Neural cell (in vitro differentiated cells): ENCODE measurements around the gene ZBTB46. TPM values are rescaled to one million over a fixed set of nuclear protein-coding genes. Genes with fewer than 3 reads are reported as not detected.

Experiments
- H2AFZ ChIP-seq: fragments of 200-600, 300-800 bp; sonication (generic), shearing (Covaris generic); 2 replicates; pipeline ENCODE4 v1.6.0; 2014; ENCODE audit warnings: low read depth, mild to moderate bottlenecking, antibody characterized with exemption, low read length, moderate library complexity
- H3F3A ChIP-seq: fragments of 200-600 bp; shearing (Covaris generic); 2 replicates; pipeline ENCODE4 v1.6.1; 2016; ENCODE audit warnings: mild to moderate bottlenecking, moderate library complexity, mixed read lengths, antibody characterized with exemption, low read length; ENCODE audit not compliant: insufficient read depth, poor library complexity, severe bottlenecking
- H3K27ac ChIP-seq: fragments of 200-600, 300-800 bp; sonication (generic), shearing (Covaris generic); 2 replicates; pipeline ENCODE4 v1.5.1; 2014; ENCODE audit warnings: mild to moderate bottlenecking, low read length, moderate library complexity
- H3K27me3 ChIP-seq: fragments of 300-800, 200-600 bp; sonication (generic), shearing (Covaris generic); 2 replicates; pipeline ENCODE4 v1.6.0; 2014; ENCODE audit warnings: mild to moderate bottlenecking, low read depth, low read length, moderate library complexity; ENCODE audit not compliant: insufficient read depth
- H3K36me3 ChIP-seq: fragments of 300-800, 200-600 bp; sonication (generic), shearing (Covaris generic); 2 replicates; pipeline ENCODE4 v1.5.1; 2014; ENCODE audit warnings: mild to moderate bottlenecking, antibody characterized with exemption, low read length, moderate library complexity; ENCODE audit not compliant: insufficient read depth
- H3K4me2 ChIP-seq: fragments of 300-800, 200-600 bp; sonication (generic), shearing (Covaris generic); 2 replicates; pipeline ENCODE4 v1.6.0; 2014; ENCODE audit warnings: mild to moderate bottlenecking, low read length
- H3K4me3 ChIP-seq: fragments of 300-800, 200-600 bp; sonication (generic), shearing (Covaris generic); 2 replicates; pipeline ENCODE4 v1.5.1; 2014; ENCODE audit warnings: mild to moderate bottlenecking, low read length, moderate library complexity
- H3K79me2 ChIP-seq: fragments of 200-600 bp; shearing (Covaris generic); replicated peaks from 2 replicates; pipeline ENCODE4 v1.6.0; 2014; ENCODE audit warnings: mild to moderate bottlenecking, low read length, moderate library complexity; ENCODE audit not compliant: insufficient read depth
- H3K9ac ChIP-seq: fragments of 300-800, 200-600 bp; sonication (generic), shearing (Covaris generic); 2 replicates; pipeline ENCODE4 v1.6.1; 2016; ENCODE audit warnings: mild to moderate bottlenecking, low read length, mixed read lengths
- H3K9me2 ChIP-seq: fragments of 200-600 bp; shearing (Covaris generic); 2 replicates; pipeline ENCODE4 v1.6.1; 2016; ENCODE audit warnings: mild to moderate bottlenecking, low read length, mixed read lengths; ENCODE audit not compliant: insufficient read depth
- H3K9me3 ChIP-seq: fragments of 200-600, 300-800 bp; sonication (generic), shearing (Covaris generic); 2 replicates; pipeline ENCODE4 v1.6.1; 2016; ENCODE audit warnings: mild to moderate bottlenecking, mixed run types, low read length, moderate library complexity, mixed read lengths
- H4K20me1 ChIP-seq: fragments of 200-600 bp; shearing (Covaris generic); 2 replicates; pipeline ENCODE4 v1.6.1; 2016; ENCODE audit warnings: mild to moderate bottlenecking, mixed run types; ENCODE audit not compliant: insufficient read depth
- EP300 ChIP-seq: fragments of 450-650 bp; conservative IDR thresholded peaks from 2 replicates; pipeline ENCODE4 v1.6.1; 2014; ENCODE audit warnings: antibody characterized with exemption, mild to moderate bottlenecking, moderate library complexity; ENCODE audit not compliant: poor library complexity, severe bottlenecking
- EZH2 ChIP-seq: fragments of 200-600, 300-800 bp; shearing (Covaris generic), sonication (generic); IDR thresholded peaks from 2 replicates; pipeline ENCODE4 v1.6.1; 2014; ENCODE audit warnings: antibody characterized with exemption, low read length, borderline replicate concordance, mild to moderate bottlenecking; ENCODE audit not compliant: insufficient read depth, poor library complexity, severe bottlenecking
- MXI1 ChIP-seq: fragments of 450-650 bp; conservative IDR thresholded peaks from 2 replicates; pipeline ENCODE4 v1.6.1; 2014; ENCODE audit warnings: antibody characterized with exemption, mild to moderate bottlenecking; ENCODE audit not compliant: poor library complexity, severe bottlenecking
- POLR2AphosphoS5 ChIP-seq: IDR thresholded peaks from 2 replicates; pipeline ENCODE4 v1.6.1; 2012
- RAD21 ChIP-seq: fragments of 450-650 bp; conservative IDR thresholded peaks from 2 replicates; pipeline ENCODE4 v1.6.1; 2014; ENCODE audit warnings: antibody characterized with exemption, mild to moderate bottlenecking, moderate library complexity
- SMC3 ChIP-seq: fragments of 450-650 bp; conservative IDR thresholded peaks from 2 replicates; pipeline ENCODE4 v1.6.1; 2014; ENCODE audit warnings: antibody characterized with exemption, mild to moderate bottlenecking, moderate library complexity; ENCODE audit not compliant: poor library complexity
- TAF1 ChIP-seq: IDR thresholded peaks from 2 replicates; pipeline ENCODE4 v1.6.1; 2012; ENCODE audit warnings: low read depth
- polyA plus RNA-seq: library from polyadenylated mRNA; depleted of rRNA; stranded (reverse); fragments of >200 nt; gene quantifications from 2 replicates; pipeline ENCODE4 v1.2.3, GENCODE V29; 2014
- TF ChIP-seq, protein P1 (sequence below): IDR thresholded peaks from 2 replicates; pipeline ENCODE4 v1.6.1; 2012; ENCODE audit warnings: borderline replicate concordance
- TF ChIP-seq, protein P2 (sequence below): fragments of 450-650 bp; IDR thresholded peaks from 2 replicates; pipeline ENCODE4 v1.5.1; 2014; ENCODE audit warnings: antibody characterized with exemption, mild to moderate bottlenecking, moderate library complexity; ENCODE audit not compliant: poor library complexity, severe bottlenecking

Gene ZBTB46
- polyA plus RNA-seq, 1 donor from 2014 or later = 15.0 TPM

DNA sequence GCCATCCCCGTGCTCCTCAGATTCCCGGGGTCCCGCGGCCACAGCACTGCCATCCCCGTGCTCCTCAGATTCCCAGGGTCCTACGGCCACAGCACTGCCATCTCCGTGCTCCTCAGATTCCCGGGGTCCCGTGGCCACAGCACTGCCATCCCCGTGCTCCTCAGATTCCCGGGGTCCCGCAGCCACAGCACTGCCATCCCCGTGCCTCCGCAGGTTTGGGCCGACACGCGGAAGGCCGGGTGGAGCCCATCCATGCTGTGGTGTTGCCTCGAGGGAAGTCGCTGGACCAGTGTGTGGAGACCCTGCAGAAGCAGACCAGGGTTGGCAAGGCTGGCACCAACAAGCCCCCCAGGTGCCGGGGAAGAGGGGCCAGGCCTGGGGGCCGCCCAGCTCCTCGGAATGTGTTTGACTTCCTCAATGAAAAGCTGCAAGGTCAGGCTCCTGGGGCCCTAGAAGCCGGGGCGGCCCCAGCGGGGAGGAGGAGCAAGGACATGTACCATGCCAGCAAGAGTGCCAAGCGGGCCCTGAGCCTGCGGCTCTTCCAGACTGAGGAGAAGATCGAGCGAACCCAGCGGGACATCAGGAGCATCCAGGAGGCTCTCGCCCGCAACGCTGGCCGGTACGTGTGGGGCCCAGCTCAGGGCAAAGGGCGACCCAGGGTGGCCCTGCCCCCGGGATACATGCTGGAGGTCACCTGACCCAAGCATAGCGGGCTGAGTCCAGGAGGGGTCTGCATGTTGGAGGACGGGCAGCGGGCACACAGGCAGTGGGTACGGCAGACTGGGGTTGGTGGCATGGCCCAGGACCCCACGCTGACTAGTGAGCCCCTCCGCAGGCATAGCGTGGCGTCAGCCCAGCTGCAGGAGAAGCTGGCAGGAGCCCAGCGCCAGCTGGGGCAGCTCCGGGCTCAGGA lies 95.9 kb downstream of the ZBTB46 start:
- no peak overlapping the region for H3K27ac ChIP-seq
- TF ChIP-seq EZH2 = no peak
- TF ChIP-seq TAF1 = no peak
- H3K4me3 ChIP-seq = no peak overlapping the region
- no peaks in the 10 kb centered on the region for H3K27me3 ChIP-seq
- no peak overlapping the region for H2AFZ ChIP-seq
- no peaks in the 10 kb centered on the region for H3K36me3 ChIP-seq
- no peaks in the 10 kb centered on the region for H3K79me2 ChIP-seq
- no peak overlapping the region for H3K4me2 ChIP-seq
- no peaks in the 10 kb centered on the region for H3K9me3 ChIP-seq
- H3F3A ChIP-seq = no peaks in the 10 kb centered on the region
- no peak overlapping the region for H3K9ac ChIP-seq
- H4K20me1 ChIP-seq = no peaks in the 10 kb centered on the region
- H3K9me2 ChIP-seq = no peaks in the 10 kb centered on the region

DNA sequence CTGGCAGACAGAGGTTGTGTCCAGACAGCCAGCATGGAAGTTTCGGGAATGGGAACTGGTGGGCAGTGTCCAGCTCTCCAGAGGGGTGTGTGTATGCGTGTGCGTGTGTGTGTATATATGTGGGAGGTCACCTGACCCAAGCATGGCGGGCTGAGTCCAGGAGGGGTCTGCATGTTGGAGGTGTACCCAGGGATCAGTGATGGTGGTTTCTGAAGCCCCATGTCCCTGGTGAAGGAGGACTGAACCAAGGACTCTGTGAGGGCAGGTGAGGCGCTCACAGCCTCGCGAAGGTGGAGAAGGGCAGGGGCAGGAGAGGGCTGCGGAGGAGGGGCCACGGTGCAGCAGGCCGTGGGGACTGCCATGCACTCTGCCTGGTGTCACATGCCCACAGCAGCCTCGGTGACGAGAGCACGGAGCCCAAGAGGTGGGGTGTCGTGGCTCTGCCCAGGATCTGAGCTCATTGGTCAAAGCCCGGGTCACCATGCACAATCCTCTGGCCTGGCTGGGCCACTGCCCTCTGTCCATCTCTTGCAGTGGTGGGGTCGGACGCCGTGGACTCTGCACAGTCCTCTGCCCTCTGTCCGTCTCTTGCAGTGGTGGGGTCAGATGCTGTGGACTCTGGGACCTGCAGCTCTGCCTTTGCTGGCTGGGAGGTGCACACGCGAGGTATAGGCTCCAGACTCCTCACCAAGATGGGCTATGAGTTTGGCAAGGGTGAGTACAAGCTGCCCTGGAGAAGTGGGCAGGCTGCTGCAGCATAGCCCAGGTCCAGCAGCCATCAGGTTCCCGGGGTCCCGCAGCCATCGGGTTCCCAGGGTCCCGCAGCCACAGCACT lies 96.7 kb downstream of the ZBTB46 start:
- TF ChIP-seq EZH2 (no peak), SMC3 (no peak), TAF1 (no peak), RAD21 (no peak), MXI1 (no peak), EP300 (no peak), POLR2AphosphoS5 (no peak)
- TF ChIP-seq, protein P1, sequence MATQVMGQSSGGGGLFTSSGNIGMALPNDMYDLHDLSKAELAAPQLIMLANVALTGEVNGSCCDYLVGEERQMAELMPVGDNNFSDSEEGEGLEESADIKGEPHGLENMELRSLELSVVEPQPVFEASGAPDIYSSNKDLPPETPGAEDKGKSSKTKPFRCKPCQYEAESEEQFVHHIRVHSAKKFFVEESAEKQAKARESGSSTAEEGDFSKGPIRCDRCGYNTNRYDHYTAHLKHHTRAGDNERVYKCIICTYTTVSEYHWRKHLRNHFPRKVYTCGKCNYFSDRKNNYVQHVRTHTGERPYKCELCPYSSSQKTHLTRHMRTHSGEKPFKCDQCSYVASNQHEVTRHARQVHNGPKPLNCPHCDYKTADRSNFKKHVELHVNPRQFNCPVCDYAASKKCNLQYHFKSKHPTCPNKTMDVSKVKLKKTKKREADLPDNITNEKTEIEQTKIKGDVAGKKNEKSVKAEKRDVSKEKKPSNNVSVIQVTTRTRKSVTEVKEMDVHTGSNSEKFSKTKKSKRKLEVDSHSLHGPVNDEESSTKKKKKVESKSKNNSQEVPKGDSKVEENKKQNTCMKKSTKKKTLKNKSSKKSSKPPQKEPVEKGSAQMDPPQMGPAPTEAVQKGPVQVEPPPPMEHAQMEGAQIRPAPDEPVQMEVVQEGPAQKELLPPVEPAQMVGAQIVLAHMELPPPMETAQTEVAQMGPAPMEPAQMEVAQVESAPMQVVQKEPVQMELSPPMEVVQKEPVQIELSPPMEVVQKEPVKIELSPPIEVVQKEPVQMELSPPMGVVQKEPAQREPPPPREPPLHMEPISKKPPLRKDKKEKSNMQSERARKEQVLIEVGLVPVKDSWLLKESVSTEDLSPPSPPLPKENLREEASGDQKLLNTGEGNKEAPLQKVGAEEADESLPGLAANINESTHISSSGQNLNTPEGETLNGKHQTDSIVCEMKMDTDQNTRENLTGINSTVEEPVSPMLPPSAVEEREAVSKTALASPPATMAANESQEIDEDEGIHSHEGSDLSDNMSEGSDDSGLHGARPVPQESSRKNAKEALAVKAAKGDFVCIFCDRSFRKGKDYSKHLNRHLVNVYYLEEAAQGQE = no peak
- TF ChIP-seq, protein P2, sequence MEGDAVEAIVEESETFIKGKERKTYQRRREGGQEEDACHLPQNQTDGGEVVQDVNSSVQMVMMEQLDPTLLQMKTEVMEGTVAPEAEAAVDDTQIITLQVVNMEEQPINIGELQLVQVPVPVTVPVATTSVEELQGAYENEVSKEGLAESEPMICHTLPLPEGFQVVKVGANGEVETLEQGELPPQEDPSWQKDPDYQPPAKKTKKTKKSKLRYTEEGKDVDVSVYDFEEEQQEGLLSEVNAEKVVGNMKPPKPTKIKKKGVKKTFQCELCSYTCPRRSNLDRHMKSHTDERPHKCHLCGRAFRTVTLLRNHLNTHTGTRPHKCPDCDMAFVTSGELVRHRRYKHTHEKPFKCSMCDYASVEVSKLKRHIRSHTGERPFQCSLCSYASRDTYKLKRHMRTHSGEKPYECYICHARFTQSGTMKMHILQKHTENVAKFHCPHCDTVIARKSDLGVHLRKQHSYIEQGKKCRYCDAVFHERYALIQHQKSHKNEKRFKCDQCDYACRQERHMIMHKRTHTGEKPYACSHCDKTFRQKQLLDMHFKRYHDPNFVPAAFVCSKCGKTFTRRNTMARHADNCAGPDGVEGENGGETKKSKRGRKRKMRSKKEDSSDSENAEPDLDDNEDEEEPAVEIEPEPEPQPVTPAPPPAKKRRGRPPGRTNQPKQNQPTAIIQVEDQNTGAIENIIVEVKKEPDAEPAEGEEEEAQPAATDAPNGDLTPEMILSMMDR = no peak
- Histone ChIP-seq H3K27me3 (no peaks in the 10 kb centered on the region), H3F3A (no peaks in the 10 kb centered on the region), H4K20me1 (no peaks in the 10 kb centered on the region), H3K4me2 (no peak overlapping the region), H2AFZ (no peak overlapping the region), H3K27ac (no peak overlapping the region), H3K4me3 (no peak overlapping the region), H3K9me2 (no peaks in the 10 kb centered on the region), H3K36me3 (no peaks in the 10 kb centered on the region), H3K9me3 (no peaks in the 10 kb centered on the region), H3K79me2 (no peaks in the 10 kb centered on the region), H3K9ac (no peak overlapping the region)
